Activated CD8-positive, alpha-beta memory T cell treated with anti-CD3 and anti-CD28 coated beads, Interleukin-2, amount 50 U/mL, for 1 hour (primary cell): Measurements from ENCODE around the gene PPP1CC.
"Not testable (repeated sequence)": the region's sequence is repeated elsewhere in the genome, so short reads cannot be mapped to it uniquely, and the experiment has no call there.

Experiments
- DNase-seq: peaks from one replicate; pipeline ENCODE4 v3.0.0-alpha.2; 2020; ENCODE audit errors: extremely low read depth

Gene PPP1CC

GRCh38 chr12:110742718-110743570 is at the start of gene PPP1CC:
TSS of gene PPP1CC (minus strand) at chr12:110742891. CDS start at chr12:110742707, 184 bp downstream.
- peak; percentile 81 for DNase-seq

GRCh38 chr12:110791589-110791988 is 48.9 kb upstream of the PPP1CC start:
- no peak for DNase-seq

- DNase-seq = no peak
Observed at GRCh38 chr12:110790301-110790700, 47.6 kb upstream of the PPP1CC start.

- DNase-seq = no peak
Observed at GRCh38 chr12:110786012-110786411, 43.3 kb upstream of the PPP1CC start.

- DNase-seq = no peak
Observed at GRCh38 chr12:110785240-110785639, 42.5 kb upstream of the PPP1CC start.

- no peak for DNase-seq
Observed at GRCh38 chr12:110782922-110783321, 40.2 kb upstream of the PPP1CC start.

GRCh38 chr12:110782094-110782493 is 39.4 kb upstream of the PPP1CC start:
- no peak for DNase-seq

GRCh38 chr12:110780448-110780847 is 37.8 kb upstream of the PPP1CC start:
- no peak for DNase-seq

- no peak for DNase-seq
Observed at GRCh38 chr12:110778833-110779577, 36.3 kb upstream of the PPP1CC start.

GRCh38 chr12:110776410-110776809 is 33.7 kb upstream of the PPP1CC start:
- no peak for DNase-seq

GRCh38 chr12:110775997-110776396 is 33.3 kb upstream of the PPP1CC start:
- no peak for DNase-seq

GRCh38 chr12:110774824-110775223 is 32.1 kb upstream of the PPP1CC start:
- no peak for DNase-seq

- DNase-seq = no peak
Observed at GRCh38 chr12:110768960-110769359, 26.3 kb upstream of the PPP1CC start.

GRCh38 chr12:110767863-110768262 is 25.2 kb upstream of the PPP1CC start:
- DNase-seq = no peak

- no peak for DNase-seq
Observed at GRCh38 chr12:110766311-110767154, 23.8 kb upstream of the PPP1CC start.

GRCh38 chr12:110765572-110765971 is 22.9 kb upstream of the PPP1CC start:
- DNase-seq = not testable (repeated sequence)

- no peak for DNase-seq
Observed at GRCh38 chr12:110765111-110765510, 22.4 kb upstream of the PPP1CC start.

- no peak for DNase-seq
Observed at GRCh38 chr12:110763583-110763982, 20.9 kb upstream of the PPP1CC start.

- DNase-seq = no peak
Observed at GRCh38 chr12:110762891-110763290, 20.2 kb upstream of the PPP1CC start.

GRCh38 chr12:110760204-110760609 is 17.5 kb upstream of the PPP1CC start:
- DNase-seq = no peak

GRCh38 chr12:110758922-110759321 is 16.2 kb upstream of the PPP1CC start:
- no peak for DNase-seq

GRCh38 chr12:110756611-110757010 is 13.9 kb upstream of the PPP1CC start:
- no peak for DNase-seq
